SU-DHL-6 (cell line): Measurements from ENCODE around the gene INF2.

Source experiments
- H2AFZ ChIP-seq: fragments of 200-600 bp; sonication (generic); 2 replicates; pipeline ENCODE4 v1.6.1; 2014; ENCODE audit warnings: low read depth, mild to moderate bottlenecking, moderate library complexity, mixed read lengths, antibody characterized with exemption, low read length; ENCODE audit not compliant: severe bottlenecking
- H3F3A ChIP-seq: fragments of 200-600 bp; shearing (Covaris generic); 2 replicates; pipeline ENCODE4 v1.6.0; 2016; ENCODE audit warnings: antibody characterized with exemption, mild to moderate bottlenecking; ENCODE audit not compliant: insufficient read depth
- H3K27ac ChIP-seq: fragments of 200-600 bp; sonication (generic); 2 replicates; pipeline ENCODE4 v1.5.1; 2016; ENCODE audit warnings: low read depth, mild to moderate bottlenecking, low read length, moderate library complexity, mixed read lengths
- H3K27me3 ChIP-seq: fragments of 200-600 bp; sonication (generic), shearing (Covaris generic); 2 replicates; pipeline ENCODE4 v1.6.0; 2014; ENCODE audit warnings: mild to moderate bottlenecking, low read length
- H3K36me3 ChIP-seq: fragments of 200-600 bp; sonication (generic); 2 replicates; pipeline ENCODE4 v1.6.1; 2014; ENCODE audit warnings: mild to moderate bottlenecking, low read length, mixed read lengths
- H3K4me2 ChIP-seq: fragments of 300-600, 200-600 bp; shearing (Covaris generic), sonication (generic); 2 replicates; pipeline ENCODE4 v1.6.0; 2014; ENCODE audit warnings: low read length, low read depth, mild to moderate bottlenecking; ENCODE audit not compliant: poor library complexity, severe bottlenecking
- H3K4me3 ChIP-seq: fragments of 200-600 bp; sonication (generic); 2 replicates; pipeline ENCODE4 v1.5.1; 2014; ENCODE audit warnings: antibody characterized with exemption, low read length, mild to moderate bottlenecking, mixed read lengths; ENCODE audit not compliant: insufficient read depth, poor library complexity, severe bottlenecking
- H3K79me2 ChIP-seq: fragments of 200-600 bp; sonication (generic); 2 replicates; pipeline ENCODE4 v1.6.1; 2014; ENCODE audit warnings: mild to moderate bottlenecking, low read length, moderate library complexity; ENCODE audit not compliant: insufficient read depth
- H3K9ac ChIP-seq: fragments of 200-600 bp; sonication (generic); 2 replicates; pipeline ENCODE4 v1.7.0; 2014; ENCODE audit warnings: mild to moderate bottlenecking, low read length
- H3K9me2 ChIP-seq: fragments of 200-600 bp; sonication (generic); replicated peaks from 2 replicates; pipeline ENCODE4 v1.6.1; 2014; ENCODE audit warnings: low read length; ENCODE audit not compliant: insufficient read depth
- H3K9me3 ChIP-seq: fragments of 200-600 bp; sonication (generic); 2 replicates; pipeline ENCODE4 v1.6.1; 2014; ENCODE audit warnings: low read length, mixed read lengths; ENCODE audit not compliant: insufficient read depth
- H4K20me1 ChIP-seq: fragments of 200-600 bp; sonication (generic); 2 replicates; pipeline ENCODE4 v1.6.1; 2014; ENCODE audit warnings: low read depth, mild to moderate bottlenecking, antibody characterized with exemption, low read length, moderate library complexity, mixed read lengths
- EZH2phosphoT487 ChIP-seq: fragments of 200-600 bp; sonication (generic), shearing (Covaris generic); conservative IDR thresholded peaks from 2 replicates; pipeline ENCODE4 v1.6.1; 2018; ENCODE audit warnings: mild to moderate bottlenecking, antibody characterized with exemption, low read length, moderate library complexity, mixed read lengths
- TF ChIP-seq, protein P1 (sequence below): fragments of 200-600 bp; sonication (generic); IDR thresholded peaks from one replicate; pipeline ENCODE4 v1.5.1; 2017; ENCODE audit warnings: antibody characterized with exemption, mild to moderate bottlenecking, low read length, moderate library complexity; ENCODE audit not compliant: insufficient read depth, poor library complexity, severe bottlenecking

The INF2 gene

GRCh38 chr14:104705340-104706047, 16.1 kb downstream of the INF2 start:
- H4K20me1 ChIP-seq = no peaks in the 10 kb centered on the region
- no peaks in the 10 kb centered on the region for H3K27me3 ChIP-seq
- H2AFZ ChIP-seq = no peak overlapping the region
- no peaks in the 10 kb centered on the region for H3K9me2 ChIP-seq
- no peaks in the 10 kb centered on the region for H3K79me2 ChIP-seq
- no peak overlapping the region for H3K27ac ChIP-seq
- H3K36me3 ChIP-seq = no peaks in the 10 kb centered on the region
- H3F3A ChIP-seq = no peaks in the 10 kb centered on the region
- TF ChIP-seq EZH2phosphoT487 = no peak
- TF ChIP-seq, protein P1, sequence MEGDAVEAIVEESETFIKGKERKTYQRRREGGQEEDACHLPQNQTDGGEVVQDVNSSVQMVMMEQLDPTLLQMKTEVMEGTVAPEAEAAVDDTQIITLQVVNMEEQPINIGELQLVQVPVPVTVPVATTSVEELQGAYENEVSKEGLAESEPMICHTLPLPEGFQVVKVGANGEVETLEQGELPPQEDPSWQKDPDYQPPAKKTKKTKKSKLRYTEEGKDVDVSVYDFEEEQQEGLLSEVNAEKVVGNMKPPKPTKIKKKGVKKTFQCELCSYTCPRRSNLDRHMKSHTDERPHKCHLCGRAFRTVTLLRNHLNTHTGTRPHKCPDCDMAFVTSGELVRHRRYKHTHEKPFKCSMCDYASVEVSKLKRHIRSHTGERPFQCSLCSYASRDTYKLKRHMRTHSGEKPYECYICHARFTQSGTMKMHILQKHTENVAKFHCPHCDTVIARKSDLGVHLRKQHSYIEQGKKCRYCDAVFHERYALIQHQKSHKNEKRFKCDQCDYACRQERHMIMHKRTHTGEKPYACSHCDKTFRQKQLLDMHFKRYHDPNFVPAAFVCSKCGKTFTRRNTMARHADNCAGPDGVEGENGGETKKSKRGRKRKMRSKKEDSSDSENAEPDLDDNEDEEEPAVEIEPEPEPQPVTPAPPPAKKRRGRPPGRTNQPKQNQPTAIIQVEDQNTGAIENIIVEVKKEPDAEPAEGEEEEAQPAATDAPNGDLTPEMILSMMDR = no peak
- no peaks in the 10 kb centered on the region for H3K9me3 ChIP-seq
- no peak overlapping the region for H3K4me3 ChIP-seq
- H3K9ac ChIP-seq = no peak overlapping the region
- H3K4me2 ChIP-seq = no peak overlapping the region

DNA sequence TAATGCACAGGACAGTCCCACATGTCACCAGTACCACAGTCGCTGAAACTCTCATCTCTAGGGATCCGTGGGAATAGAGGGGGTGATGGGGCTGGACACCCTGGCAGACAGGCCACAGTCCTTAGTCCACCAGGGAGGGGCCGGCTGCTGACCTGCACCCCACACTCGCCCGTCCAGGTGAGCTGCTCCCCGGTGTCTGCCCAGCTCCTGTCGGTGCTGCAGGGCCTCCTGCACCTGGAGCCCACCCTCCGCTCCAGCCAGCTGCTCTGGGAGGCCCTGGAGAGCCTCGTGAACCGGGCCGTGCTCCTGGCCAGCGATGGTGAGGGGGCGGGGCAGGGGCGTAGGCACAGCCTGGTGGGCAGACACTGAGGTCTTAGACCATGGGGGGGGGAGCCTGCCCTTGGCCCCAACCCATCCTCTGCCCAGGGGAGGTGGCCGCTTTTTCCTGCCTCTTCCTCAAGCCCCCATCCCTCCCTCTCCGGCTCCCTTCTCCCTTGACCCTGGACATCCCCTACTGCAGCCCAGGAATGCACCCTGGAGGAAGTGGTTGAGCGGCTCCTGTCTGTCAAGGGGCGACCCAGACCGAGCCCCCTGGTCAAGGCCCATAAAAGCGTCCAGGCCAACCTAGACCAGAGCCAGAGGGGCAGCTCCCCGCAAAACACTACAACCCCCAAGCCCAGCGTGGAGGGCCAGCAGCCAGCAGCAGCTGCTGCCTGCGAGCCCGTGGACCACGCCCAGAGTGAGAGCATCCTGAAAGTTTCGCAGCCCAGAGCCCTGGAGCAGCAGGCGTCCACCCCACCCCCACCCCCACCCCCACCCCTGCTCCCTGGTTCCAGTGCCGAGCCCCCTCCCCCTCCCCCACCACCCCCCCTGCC, 17.6 kb downstream of the INF2 start:
- Histone ChIP-seq H3K36me3 (no peaks in the 10 kb centered on the region), H3K9ac (no peak overlapping the region), H2AFZ (no peak overlapping the region), H3K9me2 (no peaks in the 10 kb centered on the region), H3K79me2 (no peaks in the 10 kb centered on the region), H3K4me3 (no peak overlapping the region), H3K27ac (no peak overlapping the region), H3F3A (no peaks in the 10 kb centered on the region), H3K27me3 (no peaks in the 10 kb centered on the region), H3K4me2 (no peak overlapping the region), H4K20me1 (no peaks in the 10 kb centered on the region), H3K9me3 (no peaks in the 10 kb centered on the region)
- TF ChIP-seq EZH2phosphoT487 = no peak
- TF ChIP-seq, protein P1 = no peak

DNA sequence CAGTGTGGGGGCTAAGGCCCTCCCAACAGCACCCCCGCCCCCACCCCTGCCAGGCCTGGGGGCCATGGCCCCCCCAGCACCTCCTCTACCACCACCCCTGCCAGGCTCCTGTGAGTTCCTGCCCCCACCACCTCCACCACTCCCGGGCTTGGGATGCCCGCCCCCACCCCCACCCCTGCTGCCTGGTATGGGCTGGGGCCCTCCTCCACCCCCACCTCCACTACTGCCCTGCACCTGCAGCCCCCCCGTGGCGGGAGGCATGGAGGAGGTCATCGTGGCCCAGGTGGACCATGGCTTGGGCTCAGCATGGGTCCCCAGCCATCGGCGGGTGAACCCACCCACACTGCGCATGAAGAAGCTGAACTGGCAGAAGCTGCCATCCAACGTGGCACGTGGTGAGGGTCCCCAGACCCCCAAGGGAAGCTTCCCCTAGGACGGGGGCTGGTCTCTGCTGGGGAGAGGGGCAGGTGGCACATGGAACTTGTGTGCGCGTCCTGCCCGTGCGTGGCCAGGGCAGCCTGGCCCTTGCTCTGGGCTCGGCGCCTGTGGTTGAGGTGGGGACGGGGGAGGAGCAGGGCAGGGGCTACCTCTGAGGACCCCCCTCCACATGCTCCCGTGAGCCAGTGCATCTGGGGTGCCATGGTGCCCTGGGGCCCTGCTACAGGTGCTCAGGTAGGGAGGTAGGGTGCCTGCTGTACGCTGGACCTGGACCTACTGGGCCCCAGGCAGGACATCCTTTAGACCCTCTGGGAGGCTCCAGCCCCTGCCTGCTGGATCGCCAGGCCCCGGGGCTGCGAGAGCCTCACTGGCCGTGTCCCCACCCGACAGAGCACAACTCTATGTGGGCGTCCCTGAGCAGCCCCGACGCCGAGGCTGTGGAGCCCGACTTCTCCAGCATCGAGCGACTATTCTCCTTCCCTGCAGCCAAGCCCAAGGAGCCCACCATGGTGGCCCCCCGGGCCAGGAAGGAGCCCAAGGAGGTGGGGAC, 18.5 kb downstream of the INF2 start:
- Histone ChIP-seq H3F3A (no peaks in the 10 kb centered on the region), H3K27ac (no peak overlapping the region), H3K4me3 (no peak overlapping the region), H3K79me2 (no peaks in the 10 kb centered on the region), H3K9ac (no peak overlapping the region), H3K27me3 (no peaks in the 10 kb centered on the region), H3K4me2 (no peak overlapping the region), H3K9me3 (no peaks in the 10 kb centered on the region), H3K9me2 (no peaks in the 10 kb centered on the region), H2AFZ (no peak overlapping the region), H4K20me1 (no peaks in the 10 kb centered on the region), H3K36me3 (no peaks in the 10 kb centered on the region)
- no peak for TF ChIP-seq EZH2phosphoT487
- TF ChIP-seq, protein P1 = no peak
